ENCODE measurements around the gene THAP4. TPM values are rescaled to one million over a fixed set of nuclear protein-coding genes. Genes with fewer than 3 reads are reported as not detected.

Gene THAP4
- polyA plus RNA-seq, 1 of the 3 experiments (the other 2 are of a cell fraction) = 64.7 TPM

- peak; percentile 69; the same call in 1 of the 2 replicates for TF ChIP-seq REST (IDR thresholded peaks at IDR 0.05; ENCODE audit: low read depth, low read length)
- no peak for TF ChIP-seq SMC3 (IDR thresholded peaks at IDR 0.05; ENCODE audit: low read depth, low read length)
- TF ChIP-seq MEF2A (IDR thresholded peaks at IDR 0.05; ENCODE audit: borderline replicate concordance, low read depth) = no peak
- peak; percentile 65 for TF ChIP-seq CHD2 (IDR thresholded peaks at IDR 0.05; ENCODE audit: low read length, partially characterized antibody)
- peak; percentile 86 for TF ChIP-seq POLR2AphosphoS5 (IDR thresholded peaks at IDR 0.05; ENCODE audit: low read depth, low read length)
- peak; percentile 65; the same call in 1 of the 2 replicates for TF ChIP-seq ZBTB33 (IDR thresholded peaks at IDR 0.05; ENCODE audit: borderline replicate concordance, low read depth)
- TF ChIP-seq ELF1 (IDR thresholded peaks at IDR 0.05) = peak; percentile 84
- TF ChIP-seq SIN3A (IDR thresholded peaks at IDR 0.05; ENCODE audit: borderline replicate concordance, low read depth, low read length) = no peak
- peak; percentile 99 for TF ChIP-seq YY1 (IDR thresholded peaks at IDR 0.05; ENCODE audit: low read depth)
Measured at GRCh38 chr2:241637018-241637794, at the start of gene THAP4, which contains the start of gene ATG4B (continued).

DNA sequence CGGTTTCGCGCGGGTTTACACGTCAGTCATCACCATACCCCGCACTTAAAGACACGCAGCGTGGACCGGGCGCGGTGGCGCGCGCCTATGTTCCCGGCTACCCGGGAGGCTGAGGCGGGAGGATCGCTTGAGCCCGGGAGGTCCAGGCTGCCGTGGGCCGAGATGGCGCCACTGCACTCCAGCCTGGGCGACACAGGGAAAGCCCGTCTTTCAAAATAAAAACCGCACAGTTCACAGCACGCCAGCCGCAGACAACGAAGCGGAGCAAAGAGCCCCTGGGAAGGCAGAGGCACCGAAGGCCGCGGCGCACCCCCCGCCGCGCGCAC, 49.3 kb upstream of the THAP4 start:
- ChIA-PET POLR2A (interaction anchor here (1.0 to 1.3 kb wide), 3 partner anchors 9 to 197 kb away, joined by 4 to 8 read pairs (median 6); partner anchors contain the start of gene ING5), CTCF (interaction anchor here (0.7 to 1.9 kb wide), 5 partner anchors 13 to 191 kb away, joined by 3 to 9 read pairs (median 3); partner anchors contain the start of gene ING5)
- Histone ChIP-seq H2AFZ (ENCODE audit: low read depth) (peak overlapping the region; percentile 83; the same call in 1 of the 2 replicates), H3K4me1 (ENCODE audit: control insufficient read depth in 1 of 2, insufficient read depth in 2 of 2, low read depth in 1 of 2, low read length in 1 of 2) (peaks cover 10 to 12% of the 10 kb centered on the region in 2 experiments), H3K79me2 (ENCODE audit: insufficient read depth) (peaks cover 79% of the 10 kb centered on the region), H3K27ac (ENCODE audit: low read depth in 2 of 2, low read length in 1 of 2) (peak overlapping the region; percentile 58 to 71; a peak in 3 of 4 replicates), H3K27me3 (ENCODE audit: insufficient read depth) (no peaks in the 10 kb centered on the region), H3K4me2 (peak overlapping the region; percentile 88), H3F3A (replicated peaks; ENCODE audit: insufficient read depth) (peaks cover 15% of the 10 kb centered on the region), H3K4me3 (ENCODE audit: low read depth in 2 of 2, low read length in 1 of 2) (peak overlapping the region; percentile 83 to 92), H4K20me1 (ENCODE audit: insufficient read depth) (peaks cover under 1% of the 10 kb centered on the region; the same call in 1 of the 2 replicates), H3K9me3 (no peaks in the 10 kb centered on the region), H3K9me2 (no peaks in the 10 kb centered on the region), H3K36me3 (replicated peaks in 1 of 2; ENCODE audit: control insufficient read depth in 1 of 2, insufficient read depth in 2 of 2, low read length in 1 of 2) (peaks cover 15 to 46% of the 10 kb centered on the region in 2 experiments), H3K9ac (peak overlapping the region; percentile 96)
- no peak for DNase-seq
- under 1% methylated on average over 33 of the region's 37 CpGs for WGBS (ENCODE audit: low lambda C conversion rate)
- no peak for TF ChIP-seq RFX5 (IDR thresholded peaks at IDR 0.05; ENCODE audit: low read length)
- TF ChIP-seq PBX3 (IDR thresholded peaks at IDR 0.05) = no peak
- no peak for TF ChIP-seq USF1 (IDR thresholded peaks at IDR 0.05; ENCODE audit: borderline replicate concordance, low read depth)
- no peak for TF ChIP-seq TEAD4 (IDR thresholded peaks at IDR 0.05; ENCODE audit: borderline replicate concordance, insufficient read depth)
- TF ChIP-seq RAD21 (IDR thresholded peaks at IDR 0.05; ENCODE audit: low read length) = no peak
- no peak for TF ChIP-seq SMC3 (IDR thresholded peaks at IDR 0.05; ENCODE audit: low read depth, low read length)
- TF ChIP-seq RCOR1 (IDR thresholded peaks at IDR 0.05; ENCODE audit: low read length) = no peak
- no peak for TF ChIP-seq JUND (IDR thresholded peaks at IDR 0.05)
- TF ChIP-seq CHD2 (IDR thresholded peaks at IDR 0.05; ENCODE audit: low read length, partially characterized antibody) = no peak
- TF ChIP-seq REST (IDR thresholded peaks at IDR 0.05; ENCODE audit: low read depth, low read length) = no peak
- TF ChIP-seq NFIC (IDR thresholded peaks at IDR 0.05; ENCODE audit: borderline replicate concordance) = no peak
- TF ChIP-seq GABPA (IDR thresholded peaks at IDR 0.05; ENCODE audit: low read depth) = no peak
- no peak for TF ChIP-seq NRF1 (IDR thresholded peaks at IDR 0.05; ENCODE audit: low read depth, low read length)
